Gastroesophageal sphincter (tissue), 4 donors: ENCODE data around the gene ARID1B. TPM values are rescaled to one million over a fixed set of nuclear protein-coding genes. Genes with fewer than 3 reads are reported as not detected.

Experiments
- ATAC-seq: fragments of 150-250 bp; one replicate; pipeline ENCODE4 v1.9.1; 2016; ENCODE audit warnings: mild to moderate bottlenecking, moderate library complexity
- H3K27ac ChIP-seq, 4 donors: fragments of 200-600 bp; sonication (generic) in 3 of 4; 1 replicate in 3 of 4; 2 replicates in 1 of 4; pipeline ENCODE4 v1.5.1; 2016 to 2019
- H3K27me3 ChIP-seq: fragments of 200-600 bp; sonication (generic); one replicate; pipeline ENCODE4 v1.5.1; 2019
- H3K36me3 ChIP-seq, 2 donors: fragments of 200-600 bp; sonication (generic); one replicate each; pipeline ENCODE4 v1.5.1; 2019; ENCODE audit warnings: control low read depth in 1 of 2
- H3K4me1 ChIP-seq, 3 donors: fragments of 200-600 bp; sonication (generic); 1 replicate in 2 of 3; 2 replicates in 1 of 3; pipeline ENCODE4 v1.5.1; 2016 to 2019; ENCODE audit warnings: control low read depth in 2 of 3
- H3K4me3 ChIP-seq, 2 donors: fragments of 200-600 bp; sonication (generic); one replicate each; pipeline ENCODE4 v1.5.1; 2019; ENCODE audit warnings: mild to moderate bottlenecking in 1 of 2, moderate library complexity in 1 of 2
- H3K9me3 ChIP-seq, 3 donors: fragments of 200-600 bp; sonication (generic); one replicate each; pipeline ENCODE4 v1.5.1; 2017 to 2019; ENCODE audit warnings: control low read depth in 2 of 3
- CTCF ChIP-seq, 4 experiments: fragments of 200-600 bp in 2 of 4; fragments of 450-650 bp in 2 of 4; sonication (generic) in 1 of 4; IDR thresholded peaks; one replicate each; pipeline ENCODE4 v1.5.1; 2017 to 2019; ENCODE audit warnings: antibody characterized with exemption in 4 of 4, mild to moderate bottlenecking in 2 of 4, moderate library complexity in 2 of 4
- EP300 ChIP-seq: sonication (generic); formaldehyde crosslinking; IDR thresholded peaks from one replicate; pipeline ENCODE4 v1.6.1; 2017; ENCODE audit warnings: antibody characterized with exemption, mild to moderate bottlenecking
- POLR2A ChIP-seq, 2 donors: fragments of 450-650 bp; IDR thresholded peaks; one replicate each; pipeline ENCODE4 v1.6.1; 2017; ENCODE audit warnings: antibody characterized with exemption in 2 of 2, mild to moderate bottlenecking in 2 of 2, moderate library complexity in 1 of 2
- POLR2AphosphoS5 ChIP-seq: sonication (generic); formaldehyde crosslinking; IDR thresholded peaks from one replicate; pipeline ENCODE4 v1.6.1; 2017; ENCODE audit warnings: antibody characterized with exemption
- WGBS, 2 donors: methylation state at CpG; one replicate each; pipeline ENCODE4 v1.1.5; 2018; ENCODE audit warnings: low coverage in 1 of 2; 5-methylcytosine and 5-hydroxymethylcytosine counted together
- total RNA-seq, 4 donors: library from RNA; depleted of rRNA; stranded (reverse); fragments of >200 nt; gene quantifications; one replicate each; pipeline ENCODE4 v1.1.0, GENCODE V29; 2016

The ARID1B gene
- total RNA-seq, 4 donors from 2014 or later, result 40.0 to 106 (median 79.7) TPM

DNA sequence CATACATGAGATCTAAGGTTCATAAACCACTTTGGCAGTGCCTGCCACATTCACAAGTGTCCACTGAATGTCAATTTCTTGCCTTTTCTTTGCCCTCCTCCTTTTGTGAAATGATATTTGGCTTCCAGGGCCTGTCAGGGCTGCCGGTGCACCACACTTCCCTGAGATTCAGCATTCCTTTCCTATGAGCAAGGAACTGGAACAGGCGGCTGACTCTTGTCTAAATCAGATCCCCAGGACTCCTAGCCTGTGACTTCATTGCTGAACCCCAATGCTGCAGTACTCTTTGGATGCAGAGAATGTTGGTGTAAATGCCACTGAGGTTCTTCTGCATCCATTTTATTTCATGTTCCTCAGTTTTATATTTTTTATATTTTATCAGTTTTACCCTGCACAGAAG lies 172.2 kb downstream of the ARID1B start:
- TF ChIP-seq POLR2AphosphoS5, result no peak
- TF ChIP-seq EP300, result no peak
- no peak for TF ChIP-seq POLR2A (IDR thresholded peaks at IDR 0.05)
- TF ChIP-seq CTCF (IDR thresholded peaks at IDR 0.05), result no peak
- ATAC-seq, result peak; percentile 35
- H3K27me3 ChIP-seq, result no peaks in the 10 kb centered on the region
- WGBS, 2 donors, result 0 to 26% methylated on average over 1 to 2 of the region's 2 CpGs
- no peak overlapping the region for H3K27ac ChIP-seq
- H3K4me3 ChIP-seq, result no peak overlapping the region
- peaks cover 15 to 71% (median 17%) of the 10 kb centered on the region in 3 donors for H3K4me1 ChIP-seq
- no peaks in the 10 kb centered on the region for H3K36me3 ChIP-seq
- no peaks in the 10 kb centered on the region for H3K9me3 ChIP-seq

DNA sequence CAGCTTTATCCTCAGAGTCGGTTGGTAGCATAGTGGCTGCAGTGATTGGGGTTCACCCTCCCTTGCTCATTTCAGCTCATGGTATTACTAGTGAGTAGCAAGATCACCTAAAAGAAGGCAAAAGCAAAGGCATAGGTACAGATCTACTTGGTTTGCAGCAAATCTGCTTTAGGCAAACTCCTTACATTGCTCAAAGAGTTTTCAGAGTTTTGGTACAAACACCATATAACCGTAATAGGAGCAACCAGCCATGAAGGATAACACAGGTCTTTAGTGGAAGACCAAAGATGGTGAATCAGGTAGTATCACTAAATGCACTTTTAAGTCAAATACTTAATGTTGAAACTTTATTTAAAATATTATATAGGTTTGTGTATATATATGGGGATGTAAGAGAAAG lies 172.9 kb downstream of the ARID1B start:
- TF ChIP-seq POLR2A (IDR thresholded peaks at IDR 0.05), result no peak
- no peak for TF ChIP-seq CTCF (IDR thresholded peaks at IDR 0.05)
- no peak for TF ChIP-seq POLR2AphosphoS5
- TF ChIP-seq EP300, result no peak
- Histone ChIP-seq H3K9me3 (no peaks in the 10 kb centered on the region), H3K4me1 (peaks cover 15 to 78% (median 17%) of the 10 kb centered on the region in 3 donors), H3K36me3 (no peaks in the 10 kb centered on the region), H3K4me3 (no peak overlapping the region), H3K27me3 (no peaks in the 10 kb centered on the region), H3K27ac (no peak overlapping the region)
- 81 to 96% methylated on average over 2 of the region's 2 CpGs for WGBS, 2 donors
- ATAC-seq, result no peak

GRCh38 chr6:156950531-156950930 lies 173.4 kb downstream of the ARID1B start:
- TF ChIP-seq EP300 (no peak), POLR2AphosphoS5 (no peak), CTCF (IDR thresholded peaks at IDR 0.05) (no peak), POLR2A (IDR thresholded peaks at IDR 0.05) (no peak)
- whole genome bisulfite sequencing, 2 donors, result 81 to 92% methylated on average over 5 of the region's 5 CpGs
- H3K9me3 ChIP-seq, result no peaks in the 10 kb centered on the region
- peaks cover 15 to 82% (median 17%) of the 10 kb centered on the region in 3 donors for H3K4me1 ChIP-seq
- no peak for ATAC-seq
- H3K27me3 ChIP-seq, result no peaks in the 10 kb centered on the region
- no peak overlapping the region for H3K27ac ChIP-seq
- no peaks in the 10 kb centered on the region for H3K36me3 ChIP-seq
- H3K4me3 ChIP-seq, result no peak overlapping the region

GRCh38 chr6:156952401-156952800 lies 175.2 kb downstream of the ARID1B start:
- Histone ChIP-seq H3K36me3 (no peaks in the 10 kb centered on the region), H3K4me3 (no peak overlapping the region), H3K9me3 (no peaks in the 10 kb centered on the region), H3K27ac (no peak overlapping the region), H3K27me3 (no peaks in the 10 kb centered on the region), H3K4me1 (peaks cover 24 to 88% (median 25%) of the 10 kb centered on the region in 3 donors)
- 80% methylated on average over 3 of the region's 5 CpGs; no CpG with 5 or more reads in 1 of the 2 donors for WGBS, 2 donors
- TF ChIP-seq POLR2A (IDR thresholded peaks at IDR 0.05), result no peak
- no peak for TF ChIP-seq CTCF (IDR thresholded peaks at IDR 0.05)
- no peak for TF ChIP-seq EP300
- TF ChIP-seq POLR2AphosphoS5, result no peak
- no peak for ATAC-seq

DNA sequence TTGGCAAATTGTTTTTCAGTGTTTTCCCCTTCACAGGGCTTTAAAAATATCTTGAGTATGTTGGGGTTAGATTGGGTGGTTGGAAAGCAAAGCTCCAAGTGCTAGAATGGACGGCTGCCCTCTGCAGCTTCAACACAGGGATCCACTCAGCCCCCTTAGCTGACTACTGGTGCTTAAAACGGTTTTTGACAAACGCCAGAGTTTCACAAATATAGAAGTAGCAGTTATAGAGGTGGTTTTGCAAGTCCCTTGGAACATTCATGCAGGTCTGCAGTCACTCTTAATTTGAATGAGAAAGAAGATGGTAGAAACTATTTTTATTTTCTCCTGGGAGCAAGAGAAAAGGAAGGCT lies 175.9 kb downstream of the ARID1B start:
- no peak for TF ChIP-seq POLR2AphosphoS5
- no peak overlapping the region for H3K4me3 ChIP-seq
- H3K36me3 ChIP-seq, result no peaks in the 10 kb centered on the region
- no peaks in the 10 kb centered on the region for H3K9me3 ChIP-seq
- H3K27me3 ChIP-seq, result no peaks in the 10 kb centered on the region
- peaks cover 20 to 88% (median 21%) of the 10 kb centered on the region in 3 donors for H3K4me1 ChIP-seq
- peak; percentile 16 for ATAC-seq
- 14 to 20% methylated on average over 3 of the region's 3 CpGs for WGBS, 2 donors
- peak overlapping the region in 2 of 4 donors; percentile 11 to 29 for H3K27ac ChIP-seq
